Liver (tissue), 9 donors: ENCODE results near the gene TMSB4X. TPM values are rescaled to one million over a fixed set of nuclear protein-coding genes. Genes with fewer than 3 reads are reported as not detected.
A peak's percentile ranks its signal among the peaks of the same experiment; 100 is the strongest.

Source experiments
- DNase-seq: peaks from one replicate; pipeline ENCODE4 v3.0.0-alpha.2; 2017; ENCODE audit warnings: low spot score
- H3K27ac ChIP-seq, 2 donors: one replicate each; pipeline ENCODE4 v1.7.0; 2013; ENCODE audit warnings: inconsistent platforms in 2 of 2, low read length in 2 of 2, control low read depth in 1 of 2, low read depth in 1 of 2, mild to moderate bottlenecking in 1 of 2
- H3K27me3 ChIP-seq, 4 donors: one replicate each; pipeline versions ENCODE4 v1.6.1 to v1.7.0; 2013; ENCODE audit warnings: low read length in 3 of 4, inconsistent platforms in 1 of 4, mild to moderate bottlenecking in 1 of 4, moderate library complexity in 1 of 4; ENCODE audit not compliant: control insufficient read depth in 4 of 4, insufficient read depth in 4 of 4
- H3K36me3 ChIP-seq, 4 donors: one replicate each; pipeline versions ENCODE4 v1.6.1 to v1.7.0; 2013; ENCODE audit warnings: low read length in 3 of 4, mild to moderate bottlenecking in 3 of 4, low read depth in 1 of 4, moderate library complexity in 1 of 4; ENCODE audit not compliant: control insufficient read depth in 4 of 4, insufficient read depth in 3 of 4
- H3K4me1 ChIP-seq, 4 donors: one replicate each; pipeline versions ENCODE4 v1.6.1 to v1.7.0; 2013; ENCODE audit warnings: low read length in 3 of 4, mild to moderate bottlenecking in 3 of 4, moderate library complexity in 1 of 4; ENCODE audit not compliant: control insufficient read depth in 4 of 4, insufficient read depth in 4 of 4
- H3K4me3 ChIP-seq, 3 donors: one replicate each; pipeline versions ENCODE4 v1.6.1 to v1.7.0; 2013; ENCODE audit warnings: low read length in 3 of 3, control low read depth in 1 of 3, low read depth in 1 of 3, mild to moderate bottlenecking in 1 of 3
- H3K9ac ChIP-seq, 2 donors: one replicate each; pipeline ENCODE4 v1.7.0; 2013; ENCODE audit warnings: low read length in 2 of 2, mild to moderate bottlenecking in 2 of 2, moderate library complexity in 2 of 2, control low read depth in 1 of 2, low read depth in 1 of 2
- H3K9me3 ChIP-seq, 4 donors: one replicate each; pipeline versions ENCODE4 v1.6.1 to v1.7.0; 2013; ENCODE audit warnings: low read length in 3 of 4; ENCODE audit not compliant: control insufficient read depth in 4 of 4
- FOXA2 ChIP-seq: IDR thresholded peaks from 2 replicates; pipeline ENCODE4 v1.6.1; 2016; ENCODE audit warnings: antibody characterized with exemption
- GABPA ChIP-seq, 2 donors: IDR thresholded peaks in 1 of 2; conservative IDR thresholded peaks in 1 of 2; 2 replicates each; pipeline ENCODE4 v1.6.1; 2016; ENCODE audit warnings: antibody characterized with exemption in 2 of 2, mild to moderate bottlenecking in 1 of 2, moderate library complexity in 1 of 2
- HNF4A ChIP-seq, 2 donors: conservative IDR thresholded peaks; 2 replicates each; pipeline ENCODE4 v1.6.1; 2016; ENCODE audit warnings: antibody characterized with exemption in 2 of 2, mild to moderate bottlenecking in 2 of 2
- RAD21 ChIP-seq, 2 donors: IDR thresholded peaks; 2 replicates each; pipeline ENCODE4 v1.6.1; 2016; ENCODE audit warnings: antibody characterized with exemption in 2 of 2, mild to moderate bottlenecking in 2 of 2
- RXRA ChIP-seq, 2 donors: IDR thresholded peaks; 2 replicates each; pipeline ENCODE4 v1.6.1; 2017 to 2018; ENCODE audit warnings: antibody characterized with exemption in 2 of 2, mild to moderate bottlenecking in 1 of 2
- SP1 ChIP-seq: IDR thresholded peaks from 2 replicates; pipeline ENCODE4 v1.6.1; 2018; ENCODE audit warnings: antibody characterized with exemption, mild to moderate bottlenecking
- YY1 ChIP-seq: IDR thresholded peaks from 2 replicates; pipeline ENCODE4 v1.6.1; 2016; ENCODE audit warnings: antibody characterized with exemption, mild to moderate bottlenecking
- WGBS: extraction: QIAGEN DNeasy Blood & Tissue Kit; methylation state at CpG from one replicate; pipeline ENCODE4 v1.1.7; 2013; 5-methylcytosine and 5-hydroxymethylcytosine counted together
- polyA plus RNA-seq, 2 donors: library from polyadenylated mRNA; stranded (reverse) in 1 of 2; unstranded in 1 of 2; fragments of 200-250 nt in 1 of 2; fragments of >200 nt in 1 of 2; fragmentation: Nextera tagmentation in 1 of 2; extraction: Ambion mirVana in 1 of 2; gene quantifications; one replicate each; pipeline versions ENCODE4 v1.2.1 to v1.2.3, GENCODE V29; 2013 to 2015
- total RNA-seq, 2 donors: library from RNA; depleted of rRNA; stranded (reverse); fragments of >200 nt; gene quantifications; one replicate each; pipeline ENCODE4 v1.2.3, GENCODE V29; 2014
- TF ChIP-seq, protein P1 (sequence below): IDR thresholded peaks from 2 replicates; pipeline ENCODE4 v1.6.1; 2016; ENCODE audit warnings: antibody characterized with exemption
- TF ChIP-seq, protein P2 (sequence below): fragments of 150-350 bp; IDR thresholded peaks from 2 replicates; pipeline ENCODE4 v1.5.1; 2017; ENCODE audit warnings: improper control_type of control experiment, low read depth, low read length; ENCODE audit not compliant: missing input control
- TF ChIP-seq, protein P3 (sequence below): IDR thresholded peaks from 2 replicates; pipeline ENCODE4 v1.6.1; 2016; ENCODE audit warnings: antibody characterized with exemption
- TF ChIP-seq, protein P4 (sequence below): IDR thresholded peaks from 2 replicates; pipeline ENCODE4 v1.6.1; 2016; ENCODE audit warnings: antibody characterized with exemption
- donor health status: healthy.
- donor health status: healthy.
- donor health status: healthy.
- donor health status: healthy.
- donor health status: healthy.

TMSB4X gene
- total and polyA plus RNA-seq, 4 donors = 658 to 1,704 (median 816) TPM

DNA sequence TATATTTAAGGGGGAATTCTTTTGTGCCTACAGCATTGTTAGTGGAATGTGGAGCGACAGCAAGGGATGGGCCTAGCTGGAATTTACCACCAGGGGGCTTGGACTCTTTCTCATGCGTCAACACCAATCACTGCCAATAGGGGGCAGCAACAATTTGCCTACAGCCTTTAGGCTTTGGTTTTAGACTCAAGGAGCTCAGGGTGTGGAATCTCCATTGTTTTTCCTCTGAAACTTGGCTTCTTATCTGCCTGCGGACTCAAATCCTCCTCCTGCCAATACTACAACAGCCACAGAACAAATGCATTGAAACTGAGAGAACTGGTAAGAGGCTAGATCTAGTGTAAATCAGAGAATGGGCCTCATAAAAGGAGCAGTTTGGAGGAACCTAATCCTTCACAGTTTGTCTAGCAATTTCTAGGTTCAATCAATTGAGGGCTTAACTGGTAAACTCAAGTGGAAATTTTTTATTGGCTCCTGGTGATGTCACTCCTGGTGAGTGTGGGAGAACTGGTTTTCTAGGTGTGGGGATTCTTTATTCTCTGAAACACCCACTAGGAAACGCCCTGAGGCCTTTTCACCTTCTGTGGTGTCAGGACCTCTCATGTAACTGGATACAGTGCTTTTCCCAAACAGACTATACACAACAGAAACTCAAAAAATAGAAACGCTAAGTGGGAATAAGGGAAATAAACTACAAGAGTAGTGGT lies 27.9 kb upstream of the TMSB4X start:
- Histone ChIP-seq H3K27me3 (no peaks in the 10 kb centered on the region), H3K36me3 (no peaks in the 10 kb centered on the region), H3K27ac (peak overlapping the region in 1 of 2 donors; percentile 10), H3K4me1 (peaks cover 4 to 15% (median 11%) of the 10 kb centered on the region in 4 donors), H3K4me3 (no peak overlapping the region), H3K9me3 (no peaks in the 10 kb centered on the region), H3K9ac (peak overlapping the region in 1 of 2 donors; percentile 13)
- 65% methylated on average over 5 of the region's 5 CpGs for WGBS
- DNase-seq = peak; percentile 56
- peak; percentile 89 to 97 for TF ChIP-seq RAD21 (IDR thresholded peaks at IDR 0.05)
- TF ChIP-seq, protein P1, sequence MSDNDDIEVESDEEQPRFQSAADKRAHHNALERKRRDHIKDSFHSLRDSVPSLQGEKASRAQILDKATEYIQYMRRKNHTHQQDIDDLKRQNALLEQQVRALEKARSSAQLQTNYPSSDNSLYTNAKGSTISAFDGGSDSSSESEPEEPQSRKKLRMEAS = no peak
- TF ChIP-seq RXRA (IDR thresholded peaks at IDR 0.05) = peak in 1 of 2 donors; percentile 32
- TF ChIP-seq, protein P2, sequence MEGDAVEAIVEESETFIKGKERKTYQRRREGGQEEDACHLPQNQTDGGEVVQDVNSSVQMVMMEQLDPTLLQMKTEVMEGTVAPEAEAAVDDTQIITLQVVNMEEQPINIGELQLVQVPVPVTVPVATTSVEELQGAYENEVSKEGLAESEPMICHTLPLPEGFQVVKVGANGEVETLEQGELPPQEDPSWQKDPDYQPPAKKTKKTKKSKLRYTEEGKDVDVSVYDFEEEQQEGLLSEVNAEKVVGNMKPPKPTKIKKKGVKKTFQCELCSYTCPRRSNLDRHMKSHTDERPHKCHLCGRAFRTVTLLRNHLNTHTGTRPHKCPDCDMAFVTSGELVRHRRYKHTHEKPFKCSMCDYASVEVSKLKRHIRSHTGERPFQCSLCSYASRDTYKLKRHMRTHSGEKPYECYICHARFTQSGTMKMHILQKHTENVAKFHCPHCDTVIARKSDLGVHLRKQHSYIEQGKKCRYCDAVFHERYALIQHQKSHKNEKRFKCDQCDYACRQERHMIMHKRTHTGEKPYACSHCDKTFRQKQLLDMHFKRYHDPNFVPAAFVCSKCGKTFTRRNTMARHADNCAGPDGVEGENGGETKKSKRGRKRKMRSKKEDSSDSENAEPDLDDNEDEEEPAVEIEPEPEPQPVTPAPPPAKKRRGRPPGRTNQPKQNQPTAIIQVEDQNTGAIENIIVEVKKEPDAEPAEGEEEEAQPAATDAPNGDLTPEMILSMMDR = peak; percentile 99
- peak; percentile 12 for TF ChIP-seq YY1

DNA sequence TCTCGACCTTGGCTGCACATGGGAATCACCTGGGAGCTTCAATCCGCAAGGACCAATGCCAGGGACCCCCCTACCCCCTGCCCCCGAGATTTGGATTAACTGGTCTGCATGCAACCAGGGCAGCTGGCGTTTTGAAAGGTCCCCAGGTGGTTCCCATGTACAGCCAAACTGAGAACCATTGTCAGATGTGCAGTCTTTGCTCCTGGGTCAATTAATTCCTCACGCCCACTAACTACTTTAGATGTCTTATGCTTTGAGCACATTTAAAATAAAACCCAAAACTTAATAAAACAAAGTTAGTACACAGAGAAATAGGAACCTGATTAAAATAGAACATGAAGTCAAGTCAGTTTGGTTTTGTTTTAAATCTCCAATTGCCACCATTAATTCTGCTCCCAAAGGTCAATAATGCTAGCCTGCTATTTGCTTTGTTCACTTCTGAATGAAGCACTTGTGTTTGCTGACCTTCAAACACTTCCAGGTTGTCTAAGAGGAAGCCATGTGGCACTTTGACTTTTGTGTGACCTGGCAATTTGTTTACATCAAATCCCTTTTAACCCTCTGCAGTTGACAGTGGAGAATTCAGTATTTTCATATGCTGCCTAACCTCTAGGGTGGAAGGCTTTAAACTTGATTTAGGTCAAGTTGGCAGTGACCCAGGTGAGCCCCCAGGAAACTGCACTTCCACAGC lies 27.2 kb upstream of the TMSB4X start:
- peak overlapping the region in 1 of 2 donors; percentile 10 for H3K27ac ChIP-seq
- WGBS = 81% methylated on average over 5 of the region's 5 CpGs
- peak; percentile 22 for TF ChIP-seq FOXA2
- TF ChIP-seq, protein P1 = peak; percentile 62
- TF ChIP-seq YY1 = peak; percentile 74
- peak; percentile 72 to 74 for TF ChIP-seq RXRA (IDR thresholded peaks at IDR 0.05)
- TF ChIP-seq RAD21 (IDR thresholded peaks at IDR 0.05) = no peak
- TF ChIP-seq, protein P2 = no peak
- TF ChIP-seq, protein P3, sequence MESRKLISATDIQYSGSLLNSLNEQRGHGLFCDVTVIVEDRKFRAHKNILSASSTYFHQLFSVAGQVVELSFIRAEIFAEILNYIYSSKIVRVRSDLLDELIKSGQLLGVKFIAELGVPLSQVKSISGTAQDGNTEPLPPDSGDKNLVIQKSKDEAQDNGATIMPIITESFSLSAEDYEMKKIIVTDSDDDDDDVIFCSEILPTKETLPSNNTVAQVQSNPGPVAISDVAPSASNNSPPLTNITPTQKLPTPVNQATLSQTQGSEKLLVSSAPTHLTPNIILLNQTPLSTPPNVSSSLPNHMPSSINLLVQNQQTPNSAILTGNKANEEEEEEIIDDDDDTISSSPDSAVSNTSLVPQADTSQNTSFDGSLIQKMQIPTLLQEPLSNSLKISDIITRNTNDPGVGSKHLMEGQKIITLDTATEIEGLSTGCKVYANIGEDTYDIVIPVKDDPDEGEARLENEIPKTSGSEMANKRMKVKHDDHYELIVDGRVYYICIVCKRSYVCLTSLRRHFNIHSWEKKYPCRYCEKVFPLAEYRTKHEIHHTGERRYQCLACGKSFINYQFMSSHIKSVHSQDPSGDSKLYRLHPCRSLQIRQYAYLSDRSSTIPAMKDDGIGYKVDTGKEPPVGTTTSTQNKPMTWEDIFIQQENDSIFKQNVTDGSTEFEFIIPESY = no peak
- TF ChIP-seq GABPA (IDR thresholded peaks at IDR 0.05 in 1 of 2, conservative IDR thresholded peaks at IDR 0.05 in 1 of 2) = peak; percentile 13 to 62
- TF ChIP-seq HNF4A (conservative IDR thresholded peaks at IDR 0.05) = peak; percentile 37 to 39
- peak; percentile 65 for TF ChIP-seq SP1
- TF ChIP-seq, protein P4, sequence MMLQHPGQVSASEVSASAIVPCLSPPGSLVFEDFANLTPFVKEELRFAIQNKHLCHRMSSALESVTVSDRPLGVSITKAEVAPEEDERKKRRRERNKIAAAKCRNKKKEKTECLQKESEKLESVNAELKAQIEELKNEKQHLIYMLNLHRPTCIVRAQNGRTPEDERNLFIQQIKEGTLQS = no peak
- H3K27me3 ChIP-seq = no peaks in the 10 kb centered on the region
- H3K4me3 ChIP-seq = no peak overlapping the region
- H3K9me3 ChIP-seq = no peaks in the 10 kb centered on the region
- H3K4me1 ChIP-seq = peaks cover 4 to 15% (median 11%) of the 10 kb centered on the region in 4 donors
- no peak overlapping the region for H3K9ac ChIP-seq
- no peaks in the 10 kb centered on the region for H3K36me3 ChIP-seq
- DNase-seq = no peak
